ENCODE results near the gene STC2. TPM values are rescaled to one million over a fixed set of nuclear protein-coding genes. Genes with fewer than 3 reads are reported as not detected.

The STC2 gene
- total RNA-seq, 1 donor, result 558 TPM

- Histone ChIP-seq H3K27me3 (ENCODE audit: insufficient read depth, low read length) (no peaks in the 10 kb centered on the region), H3K4me1 (ENCODE audit: insufficient read depth, low read length) (peaks cover 9% of the 10 kb centered on the region), H3K36me3 (ENCODE audit: insufficient read depth, low read length) (no peaks in the 10 kb centered on the region), H3K4me3 (ENCODE audit: insufficient read depth, low read length) (no peak overlapping the region), H3K27ac (ENCODE audit: low read depth, low read length) (no peak overlapping the region), H2AFZ (ENCODE audit: low read length) (peak overlapping the region; percentile 44), H4K20me1 (ENCODE audit: insufficient read depth, low read length) (no peaks in the 10 kb centered on the region), H3K9me3 (ENCODE audit: low read depth, low read length) (no peaks in the 10 kb centered on the region), H3K79me2 (ENCODE audit: insufficient read depth, low read length) (no peaks in the 10 kb centered on the region), H3K4me2 (ENCODE audit: insufficient read depth, low read length) (no peak overlapping the region)
- DNase-seq (ENCODE audit: insufficient read length, low spot score, missing footprints), result no peak
- TF ChIP-seq CTCF (IDR thresholded peaks at IDR 0.05; ENCODE audit: extremely low read depth, low read depth, low read length), result no peak
Measured at GRCh38 chr5:173341961-173342430, 13.8 kb upstream of the STC2 start.

- no peak for DNase-seq (ENCODE audit: insufficient read length, low spot score, missing footprints)
- Histone ChIP-seq H2AFZ (ENCODE audit: low read length) (no peak overlapping the region), H3K27ac (ENCODE audit: low read depth, low read length) (no peak overlapping the region), H3K36me3 (ENCODE audit: insufficient read depth, low read length) (no peaks in the 10 kb centered on the region), H3K79me2 (ENCODE audit: insufficient read depth, low read length) (no peaks in the 10 kb centered on the region), H3K4me3 (ENCODE audit: insufficient read depth, low read length) (no peak overlapping the region), H3K9me3 (ENCODE audit: low read depth, low read length) (no peaks in the 10 kb centered on the region), H4K20me1 (ENCODE audit: insufficient read depth, low read length) (no peaks in the 10 kb centered on the region), H3K4me2 (ENCODE audit: insufficient read depth, low read length) (no peak overlapping the region), H3K4me1 (ENCODE audit: insufficient read depth, low read length) (peaks cover 9% of the 10 kb centered on the region), H3K27me3 (ENCODE audit: insufficient read depth, low read length) (no peaks in the 10 kb centered on the region)
- TF ChIP-seq CTCF (IDR thresholded peaks at IDR 0.05; ENCODE audit: extremely low read depth, low read depth, low read length), result no peak
Measured at GRCh38 chr5:173340984-173341383, 12.8 kb upstream of the STC2 start.

GRCh38 chr5:173340451-173340850 is 12.2 kb upstream of the STC2 start:
- no peak overlapping the region for H3K4me3 ChIP-seq (ENCODE audit: insufficient read depth, low read length)
- no peaks in the 10 kb centered on the region for H3K79me2 ChIP-seq (ENCODE audit: insufficient read depth, low read length)
- H3K27me3 ChIP-seq (ENCODE audit: insufficient read depth, low read length), result no peaks in the 10 kb centered on the region
- no peaks in the 10 kb centered on the region for H3K9me3 ChIP-seq (ENCODE audit: low read depth, low read length)
- DNase-seq (ENCODE audit: insufficient read length, low spot score, missing footprints), result no peak
- no peaks in the 10 kb centered on the region for H4K20me1 ChIP-seq (ENCODE audit: insufficient read depth, low read length)
- no peak overlapping the region for H3K4me2 ChIP-seq (ENCODE audit: insufficient read depth, low read length)
- peaks cover 9% of the 10 kb centered on the region for H3K4me1 ChIP-seq (ENCODE audit: insufficient read depth, low read length)
- H3K27ac ChIP-seq (ENCODE audit: low read depth, low read length), result no peak overlapping the region
- H3K36me3 ChIP-seq (ENCODE audit: insufficient read depth, low read length), result no peaks in the 10 kb centered on the region
- no peak for TF ChIP-seq CTCF (IDR thresholded peaks at IDR 0.05; ENCODE audit: extremely low read depth, low read depth, low read length)
- H2AFZ ChIP-seq (ENCODE audit: low read length), result no peak overlapping the region

- no peaks in the 10 kb centered on the region for H3K27me3 ChIP-seq (ENCODE audit: insufficient read depth, low read length)
- H3K79me2 ChIP-seq (ENCODE audit: insufficient read depth, low read length), result no peaks in the 10 kb centered on the region
- no peaks in the 10 kb centered on the region for H3K9me3 ChIP-seq (ENCODE audit: low read depth, low read length)
- no peaks in the 10 kb centered on the region for H3K36me3 ChIP-seq (ENCODE audit: insufficient read depth, low read length)
- no peaks in the 10 kb centered on the region for H4K20me1 ChIP-seq (ENCODE audit: insufficient read depth, low read length)
- no peak overlapping the region for H2AFZ ChIP-seq (ENCODE audit: low read length)
- no peak overlapping the region for H3K4me3 ChIP-seq (ENCODE audit: insufficient read depth, low read length)
- DNase-seq (ENCODE audit: insufficient read length, low spot score, missing footprints), result no peak
- H3K4me2 ChIP-seq (ENCODE audit: insufficient read depth, low read length), result no peak overlapping the region
- no peak for TF ChIP-seq CTCF (IDR thresholded peaks at IDR 0.05; ENCODE audit: extremely low read depth, low read depth, low read length)
- peaks cover 16% of the 10 kb centered on the region for H3K4me1 ChIP-seq (ENCODE audit: insufficient read depth, low read length)
- H3K27ac ChIP-seq (ENCODE audit: low read depth, low read length), result no peak overlapping the region
Measured at GRCh38 chr5:173339286-173339685, 11.1 kb upstream of the STC2 start.

Measured in osteoblast (primary cell).